Activated CD4-positive, alpha-beta memory T cell treated with anti-CD3 and anti-CD28 coated beads, Interleukin-2, amount 10 ng/mL, durations not matched to agents 7 days and 5 days (primary cell): Measurements from ENCODE around the gene BBS12. TPM values are rescaled to one million over a fixed set of nuclear protein-coding genes. Genes with fewer than 3 reads are reported as not detected.

Source experiments
- CTCF ChIA-PET: fragments of 350-600 bp; sonication (Branson Sonifier 250); formaldehyde crosslinking; loops from one replicate; lab custom pipeline; 2021; ENCODE audit warnings: antibody characterized with exemption, inconsistent platforms; lab: Charles Lee
- POLR2A ChIA-PET: fragments of 350-600 bp; sonication (Branson Sonifier 250); formaldehyde crosslinking; loops from one replicate; lab custom pipeline; 2021; ENCODE audit warnings: antibody characterized with exemption; lab: Charles Lee
- DNase-seq: peaks from one replicate; pipeline ENCODE4 v3.0.0-alpha.2; 2020
- H3K27ac Mint-ChIP-seq: one replicate; pipeline ENCODE4 v1.8.0; 2021; ENCODE audit warnings: mild to moderate bottlenecking, mixed read lengths
- H3K27me3 Mint-ChIP-seq: one replicate; pipeline ENCODE4 v1.8.0; 2021; ENCODE audit warnings: mixed read lengths
- H3K36me3 Mint-ChIP-seq: one replicate; pipeline ENCODE4 v1.8.0; 2021; ENCODE audit warnings: low read depth, mixed read lengths
- H3K4me1 Mint-ChIP-seq: one replicate; pipeline ENCODE4 v1.8.0; 2021; ENCODE audit warnings: mixed read lengths
- H3K4me3 Mint-ChIP-seq: one replicate; pipeline ENCODE4 v1.8.0; 2021; ENCODE audit warnings: mild to moderate bottlenecking, mixed read lengths
- H3K9me3 Mint-ChIP-seq: one replicate; pipeline ENCODE4 v1.8.0; 2021; ENCODE audit warnings: mixed read lengths
- total RNA-seq, 2 experiments: library from RNA; stranded (reverse); gene quantifications; one replicate each; pipeline ENCODE4 v1.2.3, GENCODE V29; 2021

Gene BBS12
- total RNA-seq = 1 to 10 TPM; 3.7 to 5.0 TPM

DNA sequence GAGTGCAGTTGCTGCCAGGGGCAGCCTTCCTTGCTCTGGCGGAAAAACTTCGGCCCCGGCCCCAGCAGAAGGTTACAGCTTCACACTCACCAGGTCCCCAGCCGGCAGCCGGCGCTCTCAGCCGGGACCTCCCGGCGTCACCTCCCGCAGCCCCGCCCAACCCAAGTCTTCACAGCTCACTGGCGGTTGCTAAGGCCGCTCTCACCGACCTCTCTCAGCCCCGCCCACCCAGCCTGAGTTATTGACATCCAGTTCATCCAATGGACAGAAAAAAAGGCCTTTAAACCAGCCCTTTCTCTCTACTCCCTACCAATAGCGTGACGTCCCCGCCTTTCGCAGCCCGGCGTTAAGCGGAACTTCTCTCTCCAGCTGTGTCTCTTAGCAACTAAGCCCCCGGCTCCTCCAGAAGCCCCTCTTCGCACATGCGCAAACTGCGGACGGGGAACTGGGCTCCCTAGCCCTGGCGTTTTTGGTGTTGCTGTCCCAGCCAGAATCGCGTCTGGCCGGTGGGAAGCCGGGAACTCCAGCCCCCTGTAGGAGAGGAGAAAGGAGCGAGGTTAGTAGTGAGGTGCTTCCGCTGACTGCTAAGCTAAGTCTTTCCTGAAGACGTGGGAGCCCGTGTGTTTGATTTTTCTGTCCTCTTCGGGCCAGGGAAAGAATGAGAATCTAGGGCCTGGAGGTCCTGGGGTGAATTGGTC, at the start of gene BBS12:
Gene BBS12 (plus strand): TSS at position 376 of the 698 bp plus-strand sequence. CDS start 9,189 bp downstream, outside the sequence.
- no peaks in the 10 kb centered on the region for H3K27me3 Mint-ChIP-seq
- peaks cover 23% of the 10 kb centered on the region for H3K4me1 Mint-ChIP-seq
- CTCF ChIA-PET = interaction anchor here (0.7 to 3.3 kb wide), 22 partner anchors 12 to 198 kb away, joined by 3 to 26 read pairs (median 6); partner anchors contain the start of gene NUDT6
- POLR2A ChIA-PET = interaction anchor here (0.7 to 2.2 kb wide), 14 partner anchors 11 to 1036 kb away, joined by 3 to 23 read pairs (median 3); partner anchors contain the start of genes ANXA5, IL2 and NUDT6
- peak within 1 kb of the TSS; percentile 83 for H3K4me3 Mint-ChIP-seq
- no peaks in the 10 kb centered on the region for H3K9me3 Mint-ChIP-seq
- peak within 1 kb of the TSS; percentile 91 for H3K27ac Mint-ChIP-seq
- peaks cover 5% of the 10 kb centered on the region for H3K36me3 Mint-ChIP-seq
- peak; percentile 99 for DNase-seq

DNA sequence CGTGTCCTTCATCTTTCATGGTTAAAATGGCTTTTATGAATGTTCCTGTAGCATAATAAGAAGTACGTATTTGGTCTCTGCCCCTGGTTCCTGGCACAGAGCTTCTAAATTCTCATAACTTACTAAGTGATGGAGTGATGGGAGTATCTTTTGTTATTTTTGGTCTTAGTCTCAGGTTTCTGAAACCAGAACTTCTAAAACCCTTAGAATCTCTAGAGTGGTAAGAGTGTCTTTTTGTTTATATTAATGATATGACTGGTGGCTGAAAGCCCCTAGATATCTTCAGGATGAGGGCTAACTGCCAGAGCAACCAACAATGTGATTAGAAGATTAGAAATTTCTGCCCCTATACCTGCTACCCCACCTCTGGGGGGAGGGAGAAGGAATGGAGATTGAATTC, 45.8 kb upstream of the BBS12 start:
- ChIA-PET POLR2A (no interaction called here), CTCF (no interaction called here)
- Mint-ChIP-seq H3K9me3 (peaks cover 24% of the 10 kb centered on the region), H3K4me1 (peaks cover 40% of the 10 kb centered on the region), H3K36me3 (peaks cover 6% of the 10 kb centered on the region), H3K4me3 (no peak overlapping the region), H3K27me3 (peaks cover 3% of the 10 kb centered on the region), H3K27ac (no peak overlapping the region)
- no peak for DNase-seq

DNA sequence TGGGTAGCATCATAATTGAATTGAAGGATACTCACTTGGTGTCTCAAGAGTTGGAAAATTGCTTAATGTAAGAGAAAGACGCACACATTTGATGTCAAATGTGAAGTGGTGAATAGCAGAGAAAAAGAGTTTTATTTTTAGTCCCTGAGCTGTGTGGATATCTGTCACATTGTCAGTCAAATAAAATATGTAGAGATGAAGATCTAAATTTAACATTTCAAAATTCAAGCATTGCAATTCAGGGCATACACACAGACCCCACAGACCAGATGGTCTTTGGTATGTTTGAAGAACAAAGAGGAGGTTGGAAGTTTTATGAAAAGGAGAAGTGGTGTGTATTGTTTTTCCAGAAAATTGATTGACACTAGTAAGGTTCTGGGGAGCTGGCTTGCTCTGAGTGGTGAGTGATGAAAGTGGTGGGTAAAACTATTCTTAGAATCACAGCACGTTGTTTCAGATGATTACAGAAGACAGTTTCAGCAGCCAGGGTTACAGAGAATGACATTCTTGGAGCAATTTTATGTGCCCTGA, 44.9 kb upstream of the BBS12 start:
- ChIA-PET CTCF (no interaction called here), POLR2A (interaction anchor here (1.1 kb wide), 1 partner anchor 45 kb away, joined by 3 read pairs; the partner anchor contains the start of gene BBS12)
- Mint-ChIP-seq H3K27ac (peak overlapping the region; percentile 45), H3K9me3 (peaks cover 15% of the 10 kb centered on the region), H3K36me3 (no peaks in the 10 kb centered on the region), H3K4me1 (peaks cover 40% of the 10 kb centered on the region), H3K4me3 (no peak overlapping the region), H3K27me3 (peaks cover 7% of the 10 kb centered on the region)
- no peak for DNase-seq

DNA sequence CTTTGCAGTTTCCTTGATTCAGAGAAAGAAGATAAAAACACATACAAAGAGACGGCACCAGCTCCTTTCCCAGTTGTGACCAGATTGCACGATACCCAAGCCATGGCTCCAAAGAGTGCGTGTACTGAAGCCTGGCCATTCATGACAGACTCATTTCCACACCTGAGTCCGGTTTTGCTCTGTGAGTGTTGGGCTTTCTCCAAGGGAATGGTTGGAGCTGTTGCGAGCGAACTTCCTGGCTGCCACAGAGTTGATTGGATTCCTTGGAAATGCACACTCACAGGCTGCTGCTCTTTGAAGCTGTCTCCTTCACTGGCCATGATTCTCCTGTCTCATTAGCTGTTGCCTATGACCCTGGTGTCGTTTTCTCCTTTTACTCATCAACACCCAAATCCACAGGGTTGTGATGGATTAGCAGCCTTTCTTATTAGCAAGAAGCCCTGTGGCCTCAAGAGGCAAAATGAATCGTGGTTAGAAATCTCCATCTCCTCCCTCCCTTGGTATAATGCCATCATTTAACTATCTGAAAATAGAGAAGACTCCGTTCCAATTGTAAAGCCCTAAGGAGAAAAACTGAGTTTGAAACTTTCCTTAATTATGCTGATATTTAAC, 43.9 kb upstream of the BBS12 start:
- peak overlapping the region; percentile 1 for H3K4me3 Mint-ChIP-seq
- peaks cover 9% of the 10 kb centered on the region for H3K9me3 Mint-ChIP-seq
- POLR2A ChIA-PET = interaction anchor here (1.1 kb wide), 1 partner anchor 44 kb away, joined by 3 read pairs; the partner anchor contains the start of gene BBS12
- no peaks in the 10 kb centered on the region for H3K36me3 Mint-ChIP-seq
- DNase-seq = no peak
- peaks cover 8% of the 10 kb centered on the region for H3K27me3 Mint-ChIP-seq
- peak overlapping the region; percentile 10 for H3K27ac Mint-ChIP-seq
- CTCF ChIA-PET = no interaction called here
- peaks cover 40% of the 10 kb centered on the region for H3K4me1 Mint-ChIP-seq

DNA sequence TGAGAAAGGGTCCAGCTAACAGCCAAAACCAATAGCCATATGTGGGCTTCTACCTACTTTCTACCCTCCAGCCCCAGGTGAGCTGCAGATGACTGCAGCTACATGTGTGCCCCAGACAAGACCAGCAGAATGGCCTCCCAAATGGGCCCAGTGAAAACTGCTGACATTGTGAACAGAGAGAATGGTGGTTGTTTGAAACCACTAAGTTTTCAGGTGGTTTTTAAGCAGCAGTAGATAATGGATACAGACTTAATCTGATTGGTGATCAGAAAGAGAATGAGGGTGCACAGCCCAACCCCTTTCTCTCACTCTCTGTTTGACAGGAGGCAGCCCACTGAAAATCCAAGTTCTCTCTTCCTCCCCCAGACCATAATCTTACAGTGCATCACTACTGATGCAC, 42.5 kb upstream of the BBS12 start:
- DNase-seq = peak; percentile 38
- Mint-ChIP-seq H3K4me1 (peaks cover 40% of the 10 kb centered on the region), H3K4me3 (no peak overlapping the region), H3K36me3 (peaks cover 5% of the 10 kb centered on the region), H3K27me3 (peaks cover 15% of the 10 kb centered on the region), H3K27ac (peak overlapping the region; percentile 37), H3K9me3 (peaks cover 2% of the 10 kb centered on the region)
- CTCF ChIA-PET = no interaction called here
- POLR2A ChIA-PET = no interaction called here

DNA sequence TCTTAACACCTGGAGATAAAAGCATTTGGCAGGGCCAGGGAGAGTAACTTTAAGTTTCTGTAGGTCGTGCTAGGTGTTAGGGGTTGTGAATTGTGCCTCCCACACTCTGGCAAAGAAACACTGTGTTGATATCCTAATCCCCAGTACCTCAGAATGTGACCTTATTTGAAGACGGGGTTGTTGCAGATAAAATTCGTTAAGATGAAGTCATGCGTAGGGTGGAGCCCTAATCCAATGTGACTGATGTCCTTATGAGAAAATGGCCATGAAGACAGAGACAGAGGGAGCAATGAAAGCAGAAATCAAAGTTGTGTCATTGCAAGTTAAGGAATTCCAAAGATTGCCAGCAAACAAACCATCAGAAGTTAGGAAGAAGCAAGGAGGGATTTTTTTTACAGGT, 40.5 kb upstream of the BBS12 start:
- no peak for DNase-seq
- Mint-ChIP-seq H3K4me1 (peaks cover 40% of the 10 kb centered on the region), H3K27me3 (peaks cover 27% of the 10 kb centered on the region), H3K36me3 (peaks cover 5% of the 10 kb centered on the region), H3K27ac (no peak overlapping the region), H3K9me3 (no peaks in the 10 kb centered on the region), H3K4me3 (no peak overlapping the region)
- ChIA-PET CTCF (interaction anchor here (1.2 kb wide), 1 partner anchor 26 kb away, joined by 5 read pairs; no protein-coding TSS in a partner anchor), POLR2A (no interaction called here)

DNA sequence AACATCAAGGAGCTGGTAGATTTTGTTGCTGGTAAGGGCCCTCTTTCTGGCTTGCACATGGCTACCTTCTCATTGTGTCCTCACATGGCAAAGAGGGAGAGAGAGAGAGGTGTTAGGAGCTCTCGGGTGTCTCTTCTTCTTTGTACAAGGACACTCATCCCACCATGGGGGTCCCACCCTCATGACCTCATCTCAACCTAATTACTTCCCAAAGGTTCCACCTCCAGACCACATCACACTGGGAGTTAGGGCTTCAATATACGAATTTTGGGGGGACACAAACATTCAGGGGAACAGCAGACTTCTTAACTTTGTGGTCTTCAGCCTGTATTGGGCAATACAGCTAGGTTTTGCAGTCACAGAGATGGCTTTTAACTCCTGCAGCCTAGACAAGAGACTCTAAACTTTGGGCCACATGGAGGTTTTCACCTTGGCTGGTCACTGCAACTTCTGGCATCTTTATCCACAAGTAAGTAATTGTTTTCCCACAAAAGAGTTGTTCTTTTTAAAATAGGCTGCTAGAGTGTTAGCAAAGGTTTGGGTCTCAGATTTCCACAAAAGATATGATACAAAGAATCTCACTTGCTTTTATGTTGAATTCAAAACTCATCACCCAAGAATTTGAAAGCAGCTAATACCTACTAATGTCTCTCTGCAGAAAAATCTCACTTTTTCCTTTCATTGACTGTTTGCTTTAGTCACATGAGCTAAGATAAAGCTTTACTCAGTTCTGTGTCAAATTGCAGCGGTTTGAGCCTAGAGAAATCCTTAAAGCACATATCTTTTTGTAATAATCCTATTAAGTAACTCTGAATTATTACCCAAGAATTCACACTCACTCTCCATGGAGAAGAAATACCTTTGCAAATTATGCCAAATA, 39.6 kb upstream of the BBS12 start:
- ChIA-PET CTCF (interaction anchor here (1.2 kb wide), 1 partner anchor 25 kb away, joined by 5 read pairs; no protein-coding TSS in a partner anchor), POLR2A (interaction anchor here (1.5 kb wide), 1 partner anchor 20 kb away, joined by 4 read pairs; no protein-coding TSS in a partner anchor)
- no peak for DNase-seq
- H3K36me3 Mint-ChIP-seq = peaks cover 5% of the 10 kb centered on the region
- peaks cover 30% of the 10 kb centered on the region for H3K27me3 Mint-ChIP-seq
- no peak overlapping the region for H3K27ac Mint-ChIP-seq
- H3K4me3 Mint-ChIP-seq = no peak overlapping the region
- peaks cover 32% of the 10 kb centered on the region for H3K4me1 Mint-ChIP-seq
- H3K9me3 Mint-ChIP-seq = no peaks in the 10 kb centered on the region

DNA sequence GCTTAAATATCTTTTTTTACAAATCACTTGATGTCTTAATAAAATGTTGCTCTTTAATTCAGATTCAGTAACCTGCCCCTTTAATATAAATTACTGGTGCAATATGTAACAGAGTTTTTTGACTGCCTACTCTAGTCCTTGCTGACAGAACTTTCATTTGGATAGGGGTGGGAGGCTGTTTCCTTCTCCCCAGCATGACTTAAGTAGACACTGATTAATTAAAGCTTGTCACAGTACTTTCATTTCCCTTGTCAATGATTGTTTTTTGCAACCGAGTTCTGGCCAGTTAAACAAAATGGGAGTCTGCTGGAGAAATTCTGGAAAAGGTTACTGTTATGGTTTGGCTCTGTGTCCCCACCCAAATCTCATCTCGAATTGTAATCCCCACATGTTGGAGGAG, 37.3 kb upstream of the BBS12 start:
- no peak for DNase-seq
- H3K4me1 Mint-ChIP-seq = peaks cover 10% of the 10 kb centered on the region
- H3K27ac Mint-ChIP-seq = no peak overlapping the region
- ChIA-PET POLR2A (no interaction called here), CTCF (interaction anchor here (1.5 kb wide), 1 partner anchor 37 kb away, joined by 4 read pairs; the partner anchor contains the start of gene BBS12)
- H3K9me3 Mint-ChIP-seq = no peaks in the 10 kb centered on the region
- no peak overlapping the region for H3K4me3 Mint-ChIP-seq
- peaks cover 29% of the 10 kb centered on the region for H3K27me3 Mint-ChIP-seq
- peaks cover 5% of the 10 kb centered on the region for H3K36me3 Mint-ChIP-seq

DNA sequence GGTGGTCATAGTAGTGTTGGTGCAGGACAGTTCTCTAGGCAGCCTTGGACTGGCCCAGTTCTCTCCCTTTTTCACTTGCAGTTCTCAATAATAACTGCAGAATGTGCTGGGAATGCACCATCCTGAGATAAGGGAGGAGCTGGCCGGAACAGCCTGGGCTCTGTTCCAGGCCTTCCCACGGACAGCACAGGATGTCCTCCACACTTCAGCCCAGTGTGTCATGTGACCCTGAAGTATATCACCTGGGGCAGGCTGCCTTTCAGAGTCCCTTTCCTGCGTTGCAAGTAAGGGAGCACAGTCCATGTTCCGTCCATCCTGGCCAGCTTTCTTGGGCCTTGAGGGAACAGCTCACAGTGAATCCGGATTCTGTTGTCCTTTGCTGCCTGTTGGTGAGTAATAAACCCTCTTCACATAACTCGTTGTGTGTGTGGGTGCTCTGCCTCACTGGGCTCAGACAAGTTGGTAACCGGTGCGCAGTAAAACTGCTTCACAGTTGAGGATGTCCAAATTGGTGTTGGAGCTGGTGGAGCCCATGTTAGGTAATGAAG, 32.3 kb upstream of the BBS12 start:
- DNase-seq = no peak
- H3K4me1 Mint-ChIP-seq = peaks cover 32% of the 10 kb centered on the region
- ChIA-PET POLR2A (interaction anchor here (0.9 kb wide), 1 partner anchor 15 kb away, joined by 3 read pairs; no protein-coding TSS in a partner anchor), CTCF (interaction anchor here (0.9 kb wide), 1 partner anchor 31 kb away, joined by 3 read pairs; no protein-coding TSS in a partner anchor)
- no peak overlapping the region for H3K4me3 Mint-ChIP-seq
- no peak overlapping the region for H3K27ac Mint-ChIP-seq
- H3K27me3 Mint-ChIP-seq = peaks cover 19% of the 10 kb centered on the region
- H3K9me3 Mint-ChIP-seq = no peaks in the 10 kb centered on the region
- H3K36me3 Mint-ChIP-seq = peaks cover 7% of the 10 kb centered on the region

DNA sequence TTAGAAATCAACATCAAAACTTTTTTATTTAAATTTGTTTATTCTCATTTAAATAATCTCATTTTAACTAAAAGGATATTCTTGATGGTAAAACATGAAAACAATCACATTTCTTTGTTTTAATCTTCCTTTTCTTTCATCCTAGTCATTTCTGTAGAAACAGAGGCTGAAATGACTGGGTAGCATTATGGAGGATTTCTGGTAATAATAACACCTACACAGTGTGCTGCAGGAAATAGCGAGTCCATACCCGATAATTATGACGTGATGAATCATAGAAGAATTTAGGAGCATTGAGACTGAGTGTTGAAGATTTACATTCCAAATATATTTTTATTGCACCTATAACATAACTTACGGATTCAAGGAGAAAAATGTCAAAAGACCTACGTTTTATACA, 31.4 kb upstream of the BBS12 start:
- peaks cover 14% of the 10 kb centered on the region for H3K27me3 Mint-ChIP-seq
- H3K4me3 Mint-ChIP-seq = no peak overlapping the region
- CTCF ChIA-PET = no interaction called here
- H3K27ac Mint-ChIP-seq = peak overlapping the region; percentile 19
- peaks cover 7% of the 10 kb centered on the region for H3K36me3 Mint-ChIP-seq
- no peak for DNase-seq
- H3K4me1 Mint-ChIP-seq = peaks cover 39% of the 10 kb centered on the region
- H3K9me3 Mint-ChIP-seq = no peaks in the 10 kb centered on the region
- POLR2A ChIA-PET = no interaction called here

DNA sequence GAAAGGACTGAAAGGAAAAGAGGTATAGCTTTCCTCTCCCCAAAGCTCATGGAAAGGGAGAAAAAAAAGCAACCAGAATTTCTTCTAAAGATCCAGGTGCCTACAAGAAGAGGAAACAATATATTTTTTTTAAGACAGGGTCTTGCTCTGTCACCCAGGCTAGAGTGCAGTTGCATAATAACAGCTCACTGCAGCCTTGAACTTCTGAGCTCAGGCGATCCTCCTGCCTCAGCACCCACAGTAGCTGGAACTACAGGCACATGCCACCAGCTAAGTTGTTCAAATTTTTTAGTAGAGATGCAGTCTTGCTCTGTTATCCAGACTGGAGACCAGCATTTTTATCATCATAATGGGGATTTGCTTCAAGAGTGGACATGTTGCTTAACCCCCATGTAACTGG, 30.5 kb upstream of the BBS12 start:
- peaks cover 45% of the 10 kb centered on the region for H3K4me1 Mint-ChIP-seq
- no peak overlapping the region for H3K4me3 Mint-ChIP-seq
- POLR2A ChIA-PET = interaction anchor here (0.7 kb wide), 1 partner anchor 11 kb away, joined by 3 read pairs; no protein-coding TSS in a partner anchor
- peaks cover 7% of the 10 kb centered on the region for H3K36me3 Mint-ChIP-seq
- H3K27me3 Mint-ChIP-seq = peaks cover 8% of the 10 kb centered on the region
- no peak for DNase-seq
- CTCF ChIA-PET = interaction anchor here (1.2 kb wide), 1 partner anchor 15 kb away, joined by 3 read pairs; no protein-coding TSS in a partner anchor
- H3K9me3 Mint-ChIP-seq = no peaks in the 10 kb centered on the region
- no peak overlapping the region for H3K27ac Mint-ChIP-seq

DNA sequence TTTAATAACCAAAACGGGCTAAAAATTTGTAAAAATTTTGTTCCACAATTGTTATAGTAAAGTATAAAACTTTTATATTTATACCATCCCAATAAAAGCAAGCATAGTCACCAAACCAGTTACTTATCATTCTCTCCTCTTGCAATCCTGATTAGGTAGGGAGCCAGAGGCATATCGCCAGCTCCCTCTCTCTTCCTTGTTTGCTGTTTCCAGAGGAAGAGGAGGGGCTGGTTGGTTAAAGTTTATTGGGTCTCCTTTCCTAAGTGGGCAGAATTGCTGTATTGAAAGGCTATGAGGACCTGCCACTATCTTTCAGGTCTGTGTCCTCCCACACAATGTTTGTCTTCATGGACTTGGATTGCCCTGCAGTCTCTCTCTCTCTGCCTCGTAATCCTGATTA, 29.6 kb upstream of the BBS12 start:
- Mint-ChIP-seq H3K9me3 (no peaks in the 10 kb centered on the region), H3K27ac (no peak overlapping the region), H3K4me1 (peaks cover 54% of the 10 kb centered on the region), H3K36me3 (peaks cover 7% of the 10 kb centered on the region), H3K27me3 (peaks cover 4% of the 10 kb centered on the region), H3K4me3 (no peak overlapping the region)
- ChIA-PET POLR2A (no interaction called here), CTCF (interaction anchor here (2.8 kb wide), 1 partner anchor 29 kb away, joined by 8 read pairs; the partner anchor contains the start of gene BBS12)
- DNase-seq = no peak
